Heart right ventricle (tissue), 16 donors: ENCODE results near the gene RUSC1. TPM values are rescaled to one million over a fixed set of nuclear protein-coding genes. Genes with fewer than 3 reads are reported as not detected.

Source experiments
- ATAC-seq, 8 donors: fragments of 200-7000 bp; cut with Tn5 transposase; one replicate each; pipeline ENCODE4 v1.9.1; 2020; ENCODE audit warnings: mild to moderate bottlenecking in 8 of 8, moderate library complexity in 8 of 8, moderate number of reproducible peaks in 1 of 8
- DNase-seq, 2 donors: peaks; one replicate each; pipeline ENCODE4 v3.0.0-alpha.2; 2020
- H3K27ac ChIP-seq, 10 donors: fragments of 200-600 bp; sonication (generic) in 2 of 10; one replicate each; pipeline versions ENCODE4 v1.5.0 to v1.8.0; 2020 to 2022; ENCODE audit warnings: mild to moderate bottlenecking in 3 of 10
- H3K27me3 ChIP-seq, 7 donors: fragments of 200-600 bp; one replicate each; pipeline ENCODE4 v1.8.0; 2021 to 2022; ENCODE audit warnings: mild to moderate bottlenecking in 2 of 7
- H3K36me3 ChIP-seq, 9 donors: fragments of 200-600 bp; sonication (generic) in 1 of 9; one replicate each; pipeline versions ENCODE4 v1.5.0 to v1.8.0; 2020 to 2022; ENCODE audit warnings: mild to moderate bottlenecking in 2 of 9
- H3K4me1 ChIP-seq, 9 donors: fragments of 200-600 bp; sonication (generic) in 1 of 9; one replicate each; pipeline versions ENCODE4 v1.5.0 to v1.8.0; 2020 to 2022; ENCODE audit warnings: mild to moderate bottlenecking in 4 of 9
- H3K4me3 ChIP-seq, 10 donors: fragments of 200-600 bp; sonication (generic) in 2 of 10; one replicate each; pipeline versions ENCODE4 v1.5.0 to v1.8.0; 2020 to 2022; ENCODE audit warnings: mild to moderate bottlenecking in 7 of 10, moderate library complexity in 2 of 10
- H3K9me3 ChIP-seq, 11 donors: fragments of 200-600 bp in 10 of 11; sonication (generic) in 2 of 11; one replicate each; pipeline versions ENCODE4 v1.5.0 to v1.8.0; 2013 to 2022; ENCODE audit warnings: mild to moderate bottlenecking in 2 of 11, control low read depth in 1 of 11, moderate library complexity in 1 of 11
- CTCF ChIP-seq, 9 donors: fragments of 200-600 bp; sonication (generic) in 2 of 9; IDR thresholded peaks; one replicate each; pipeline versions ENCODE4 v1.5.0 to v1.8.0; 2021 to 2022; ENCODE audit warnings: antibody characterized with exemption in 9 of 9, mild to moderate bottlenecking in 5 of 9, moderate library complexity in 1 of 9
- WGBS, 2 donors: extraction: QIAGEN DNeasy Blood & Tissue Kit; methylation state at CpG; one replicate each; pipeline ENCODE4 v1.1.7; 2013; ENCODE audit warnings: inconsistent platforms in 1 of 2; 5-methylcytosine and 5-hydroxymethylcytosine counted together
- intact Hi-C, 10 donors: fragments of 100-400 bp; cut with DNase I; formaldehyde crosslinking; loops; one replicate each; pipeline versions ENCODE4 v1.11.1 to v1.14.2; 2022
- polyA plus RNA-seq, 2 donors: library from polyadenylated mRNA; stranded (reverse); fragments of 200-250 nt; gene quantifications; one replicate each; pipeline ENCODE4 v1.2.3, GENCODE V29; 2013
- total RNA-seq, 10 donors: library from RNA; stranded (reverse); fragmentation: NEBNext Ultra II Directional in 3 of 10; extraction: Animal tissue kit (Norgen Biotek cat#: 25700) in 3 of 10; gene quantifications; one replicate each; pipeline versions ENCODE4 v1.2.1 to v1.2.4, GENCODE V29; 2021 to 2023
- donor health status: Arrhythmogenic right ventricular cardiomyopathy.
- donor health status: ischemic (EF 13 %, LVEDD 7.1; RV severe dilation, severe dysfunction).
- donor health status: healthy with polysubstance abuse.
- donor health status: DM: no; HTN: yes; CAD: no.
- donor health status: DM: no; HTN: no; CAD: no.
- donor health status: ischemic (EF 25% LVEDD 6.9; RV normal size, moderate dysfunction).
- donor health status: ischemic (EF 25% LVEDD 5.7; RV mildly dilated, moderate dysfunction).
- donor health status: healthy.
- donor health status: DM: yes; HTN: yes; CAD: no.
- donor health status: Ischemic cardiomyopathy.
- donor health status: ischemic (EF 35%, LVEDD 5.7; RV mildly dilated, moderate dysfunction).
- donor health status: nonischemic (EF 11% LVEDD 7.7; RV severe dilation, severe dysfunction).
- donor health status: DM: yes; HTN: yes; CAD: no.
- donor health status: PGD.
- donor health status: ischemic (EF 29% LVEDD 5.4; RV normal size, mild dysfunction).
- donor health status: nonischemic (EF 23%, LVEDD 6.1; RV moderate dilation, normal function).

Gene RUSC1
- total and polyA plus RNA-seq, 12 donors, result 11.4 to 26.4 (median 16.2) TPM

- DNase-seq, result peak; percentile 29 to 52
- Histone ChIP-seq H3K27ac (peak overlapping the region; percentile 74 to 97 (median 92)), H3K4me1 (peaks cover 0 to 40% (median 36%) of the 10 kb centered on the region in 9 donors), H3K4me3 (peak overlapping the region; percentile 53 to 99 (median 81)), H3K36me3 (peaks cover 0 to 46% (median 0%) of the 10 kb centered on the region in 9 donors), H3K27me3 (no peaks in the 10 kb centered on the region), H3K9me3 (no peaks in the 10 kb centered on the region)
- 10 to 16% methylated on average over 11 of the region's 11 CpGs for WGBS, 2 donors
- intact Hi-C loops, result loop anchor here in 5 of 10 donors (1.0 to 5.0 kb wide), 4 partner anchors 32 to 37 kb away; partner anchors contain the start of genes CLK2 (in 3 of the 5) and HCN3 (in 2 of the 5)
- peak; percentile 3 to 56 (median 30) for ATAC-seq
- TF ChIP-seq CTCF (IDR thresholded peaks at IDR 0.05), result no peak
Measured at GRCh38 chr1:155309423-155310021, 11.2 kb upstream of the RUSC1 start.

- Histone ChIP-seq H3K4me1 (peaks cover 0 to 30% (median 27%) of the 10 kb centered on the region in 9 donors), H3K9me3 (no peaks in the 10 kb centered on the region), H3K36me3 (peaks cover 0 to 83% (median 6%) of the 10 kb centered on the region in 9 donors), H3K27ac (no peak overlapping the region), H3K4me3 (no peak overlapping the region), H3K27me3 (no peaks in the 10 kb centered on the region)
- WGBS, 2 donors, result 59 to 65% methylated on average over 8 of the region's 8 CpGs
- DNase-seq (no peak), ATAC-seq (no peak)
- no peak for TF ChIP-seq CTCF (IDR thresholded peaks at IDR 0.05)
- intact Hi-C loops, result no loop called here
Measured at GRCh38 chr1:155313261-155313660, 7.4 kb upstream of the RUSC1 start.

- Histone ChIP-seq H3K36me3 (peaks cover 0 to 78% (median 6%) of the 10 kb centered on the region in 9 donors), H3K4me1 (peaks cover 4 to 29% (median 20%) of the 10 kb centered on the region in 9 donors), H3K27ac (no peak overlapping the region), H3K9me3 (no peaks in the 10 kb centered on the region), H3K4me3 (no peak overlapping the region), H3K27me3 (no peaks in the 10 kb centered on the region)
- intact Hi-C loops, result no loop called here
- DNase-seq (no peak), ATAC-seq (no peak)
- TF ChIP-seq CTCF (IDR thresholded peaks at IDR 0.05), result no peak
- WGBS, 2 donors, result 94% methylated on average over 3 of the region's 3 CpGs
Measured at GRCh38 chr1:155316922-155317321, 3.8 kb upstream of the RUSC1 start.

- Histone ChIP-seq H3K4me1 (peaks cover 7 to 37% (median 31%) of the 10 kb centered on the region in 9 donors), H3K27ac (no peak overlapping the region), H3K9me3 (no peaks in the 10 kb centered on the region), H3K4me3 (no peak overlapping the region), H3K27me3 (no peaks in the 10 kb centered on the region), H3K36me3 (peaks cover 0 to 66% (median 6%) of the 10 kb centered on the region in 9 donors)
- 95 to 96% methylated on average over 9 of the region's 9 CpGs for WGBS, 2 donors
- DNase-seq, result no peak
- intact Hi-C loops, result no loop called here
- no peak for ATAC-seq
- TF ChIP-seq CTCF (IDR thresholded peaks at IDR 0.05), result no peak
Measured at GRCh38 chr1:155318082-155318481, 2.6 kb upstream of the RUSC1 start.
